Breast epithelium (tissue), 3 donors: ENCODE results near the gene MRPL20.

Experiments used
- CTCF ChIP-seq, 3 donors: fragments of 450-650 bp; IDR thresholded peaks; one replicate each; pipeline ENCODE4 v1.5.1; 2016 to 2017; ENCODE audit warnings: antibody characterized with exemption in 3 of 3, mild to moderate bottlenecking in 3 of 3, moderate library complexity in 3 of 3
- POLR2AphosphoS5 ChIP-seq, 3 donors: sonication (generic); formaldehyde crosslinking; IDR thresholded peaks; one replicate each; pipeline ENCODE4 v1.6.1; 2017; ENCODE audit warnings: antibody characterized with exemption in 3 of 3

GRCh38 chr1:1399872-1400575 lies 7.1 kb downstream of the MRPL20 start:
- TF ChIP-seq CTCF (IDR thresholded peaks at IDR 0.05), result no peak
- no peak for TF ChIP-seq POLR2AphosphoS5 (IDR thresholded peaks at IDR 0.05)
